Adrenal gland (tissue), 12 donors: ENCODE measurements around the gene ZNF428. TPM values are rescaled to one million over a fixed set of nuclear protein-coding genes. Genes with fewer than 3 reads are reported as not detected.

Experiments
- DNase-seq, 7 donors: peaks; one replicate each; pipeline ENCODE4 v3.0.0-alpha.2; 2019 to 2020
- H3K27ac ChIP-seq, 5 donors: fragments of 200-600 bp; sonication (generic) in 4 of 5; 1 replicate in 3 of 5; 2 replicates in 2 of 5; pipeline versions ENCODE4 v1.5.1 to v1.8.0; 2016 to 2020; ENCODE audit warnings: mild to moderate bottlenecking in 1 of 5
- H3K27me3 ChIP-seq: fragments of 200-600 bp; 2 replicates; pipeline ENCODE4 v1.8.0; 2021
- H3K36me3 ChIP-seq, 2 donors: fragments of 200-600 bp; replicated peaks in 1 of 2; 1 replicate in 1 of 2; 2 replicates in 1 of 2; pipeline versions ENCODE4 v1.5.1 to v1.8.0; 2018 to 2022
- H3K4me1 ChIP-seq, 2 donors: fragments of 200-600 bp; replicated peaks in 1 of 2; 1 replicate in 1 of 2; 2 replicates in 1 of 2; pipeline versions ENCODE4 v1.5.1 to v1.8.0; 2018 to 2021
- H3K4me3 ChIP-seq, 4 donors: fragments of 200-600 bp; sonication (generic) in 3 of 4; one replicate each; pipeline ENCODE4 v1.5.1; 2016 to 2018
- H3K9me3 ChIP-seq, 3 donors: fragments of 200-600 bp; sonication (generic) in 1 of 3; replicated peaks in 1 of 3; 1 replicate in 2 of 3; 2 replicates in 1 of 3; pipeline versions ENCODE4 v1.5.1 to v1.8.0; 2016 to 2021
- CTCF ChIP-seq, 6 experiments: fragments of 450-650 bp in 4 of 6; fragments of 200-600 bp in 2 of 6; sonication (generic) in 1 of 6; IDR thresholded peaks; 1 replicate in 5 of 6; 2 replicates in 1 of 6; pipeline versions ENCODE4 v1.5.1 to v1.8.0; 2016 to 2021; ENCODE audit warnings: antibody characterized with exemption in 6 of 6, mild to moderate bottlenecking in 2 of 6, moderate library complexity in 1 of 6
- POLR2A ChIP-seq, 2 donors: fragments of 450-650 bp; IDR thresholded peaks; one replicate each; pipeline ENCODE4 v1.6.1; 2017; ENCODE audit warnings: antibody characterized with exemption in 2 of 2, mild to moderate bottlenecking in 2 of 2, moderate library complexity in 1 of 2
- WGBS, 4 donors: extraction: QIAGEN DNeasy Blood & Tissue Kit in 2 of 4; methylation state at CpG; one replicate each; pipeline versions ENCODE4 v1.1.5 to v1.1.7; 2013 to 2017; 5-methylcytosine and 5-hydroxymethylcytosine counted together
- intact Hi-C, 2 donors: fragments of 100-400 bp; cut with DNase I; formaldehyde crosslinking; loops; one replicate each; pipeline versions ENCODE4 v1.14.1 to v1.15.0; 2022 to 2023
- polyA plus RNA-seq, 3 donors: library from polyadenylated mRNA; stranded (reverse); fragments of 200-250 nt in 2 of 3; fragments of 350-450 nt in 1 of 3; fragmentation: Illumina TruSeq in 1 of 3; extraction: RNeasy Lipid Tissue Mini Kit (QIAGEN cat#74804) in 1 of 3; gene quantifications; one replicate each; pipeline ENCODE4 v1.2.3, GENCODE V29; 2013 to 2014
- total RNA-seq, 9 donors: library from RNA; depleted of rRNA in 4 of 9; stranded (reverse); fragments of >200 nt in 4 of 9; fragments of 120-200 nt in 1 of 9; fragmentation: NEBNext Ultra II Directional in 1 of 9; extraction: Animal tissue kit (Norgen Biotek cat#: 25700) in 1 of 9; gene quantifications; one replicate each; pipeline versions ENCODE4 v1.1.0 to v1.2.4, GENCODE V29; 2013 to 2023
- donor health status: healthy with polysubstance abuse.
- donor health status: Bipolar disorder and iron deficiency.
- donor health status: DM: yes; HTN: yes; CAD: no.
- donor health status: DM: no; HTN: no; CAD: no.
- donor health status: DM: no; HTN: no; CAD: no.
- donor health status: DM: yes; HTN: yes; CAD: no.

Gene ZNF428
- total and polyA plus RNA-seq, 12 donors: 10.3 to 214 (median 58.8) TPM

- no peaks in the 10 kb centered on the region for H3K9me3 ChIP-seq
- no peak for DNase-seq
- intact Hi-C loops: no loop called here
- TF ChIP-seq POLR2A (IDR thresholded peaks at IDR 0.05): no peak
- no peak for TF ChIP-seq CTCF (IDR thresholded peaks at IDR 0.05)
- H3K27ac ChIP-seq: no peak overlapping the region
- H3K4me1 ChIP-seq: peaks cover 9 to 34% of the 10 kb centered on the region in 2 donors
- H3K27me3 ChIP-seq: no peaks in the 10 kb centered on the region
- H3K4me3 ChIP-seq: no peak overlapping the region
- H3K36me3 ChIP-seq: no peaks in the 10 kb centered on the region
- 86 to 92% (median 88%) methylated on average over 3 of the region's 3 CpGs for WGBS, 4 donors
Observed at GRCh38 chr19:43578787-43579186, 40.6 kb downstream of the ZNF428 start.

DNA sequence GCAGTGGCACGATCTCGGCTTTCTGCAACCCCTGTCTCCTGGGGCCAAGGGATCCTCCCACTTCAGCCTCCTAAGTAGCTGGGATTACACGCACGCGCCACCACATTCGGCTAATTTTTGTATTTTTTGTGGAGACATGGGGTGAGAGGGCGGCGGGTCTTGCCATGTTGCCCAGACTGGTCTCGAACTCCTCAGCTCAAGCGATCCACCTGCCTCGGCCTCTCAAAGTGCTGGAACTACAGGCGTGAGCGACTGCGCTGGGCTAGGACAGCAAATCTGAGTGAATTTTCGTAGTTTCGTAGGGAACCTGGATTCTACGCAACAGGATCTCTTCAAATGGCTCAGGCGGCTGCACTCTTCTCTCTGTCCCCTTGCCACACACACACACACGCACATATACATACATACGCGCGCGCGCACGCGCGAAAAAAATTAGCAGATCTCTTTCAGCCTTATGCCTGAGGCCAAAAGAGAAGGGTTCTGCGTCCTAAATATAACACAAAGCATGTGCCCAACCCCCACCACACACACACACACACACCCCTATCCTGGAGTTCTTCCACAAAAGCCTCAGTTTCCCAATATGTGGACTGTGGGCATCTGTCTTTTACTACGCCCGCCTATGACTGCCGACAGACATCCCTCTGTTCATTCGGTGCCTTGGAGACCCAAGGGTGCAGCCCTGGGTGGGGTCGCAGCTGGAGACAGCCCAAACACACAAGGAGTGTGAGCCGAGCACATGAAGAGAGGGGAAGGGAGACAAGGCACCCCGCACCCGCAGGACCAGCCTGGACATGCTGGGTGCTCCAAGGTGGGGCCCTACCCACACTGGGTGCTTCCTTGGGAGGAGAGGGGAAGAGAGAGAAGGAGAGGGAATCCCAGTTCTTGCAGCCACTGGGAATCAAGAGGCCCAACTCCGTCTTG is 43.2 kb downstream of the ZNF428 start:
- Histone ChIP-seq H3K4me3 (peak overlapping the region in 2 of 4 donors; percentile 8 to 54), H3K4me1 (peaks cover 9 to 27% of the 10 kb centered on the region in 2 donors), H3K9me3 (no peaks in the 10 kb centered on the region), H3K27ac (peak overlapping the region in 2 of 5 donors; percentile 66 to 71), H3K27me3 (no peaks in the 10 kb centered on the region), H3K36me3 (no peaks in the 10 kb centered on the region)
- TF ChIP-seq CTCF (IDR thresholded peaks at IDR 0.05): no peak
- TF ChIP-seq POLR2A (IDR thresholded peaks at IDR 0.05): no peak
- 71 to 76% (median 74%) methylated on average over 28 to 37 of the region's 37 CpGs for WGBS, 4 donors
- DNase-seq: peak in 1 of 7 donors; percentile 65
- intact Hi-C loops: no loop called here

- WGBS, 4 donors: 0% methylated on average over 20 to 51 of the region's 51 CpGs
- DNase-seq: peak; percentile 97 to 99 (median 99)
- intact Hi-C loops: no loop called here
- Histone ChIP-seq H3K27me3 (no peaks in the 10 kb centered on the region), H3K4me3 (peak within 1 kb of the TSS; percentile 63 to 82 (median 68)), H3K36me3 (no peaks in the 10 kb centered on the region), H3K4me1 (peaks cover 9 to 20% of the 10 kb centered on the region in 2 donors), H3K27ac (peak within 1 kb of the TSS in 4 of 5 donors; percentile 69 to 86 (median 80)), H3K9me3 (no peaks in the 10 kb centered on the region)
- TF ChIP-seq CTCF (IDR thresholded peaks at IDR 0.05) (no peak), POLR2A (IDR thresholded peaks at IDR 0.05) (peak; percentile 45 to 56)
Observed at GRCh38 chr19:43575156-43575950, 44.1 kb downstream of the ZNF428 start, which contains the start of the genes PINLYP and XRCC1. PINLYP (plus strand) TSS chr19:43575801; CDS start chr19:43577192, 1,391 bp downstream. XRCC1 (minus strand) TSS chr19:43575527; CDS start chr19:43575458, 69 bp downstream.
